Activated naive CD8-positive, alpha-beta T cell (primary cell): ENCODE measurements around the gene TSPAN13.
"Not testable (repeated sequence)": the region's sequence is repeated elsewhere in the genome, so short reads cannot be mapped to it uniquely, and the experiment has no call there.

ENCODE experiments used
- H3K27ac Mint-ChIP-seq: one replicate; pipeline ENCODE4 v1.8.0; 2021; ENCODE audit warnings: mixed read lengths
- H3K27me3 Mint-ChIP-seq: one replicate; pipeline ENCODE4 v1.8.0; 2021; ENCODE audit warnings: mixed read lengths
- H3K36me3 Mint-ChIP-seq: one replicate; pipeline ENCODE4 v1.8.0; 2021; ENCODE audit warnings: mixed read lengths
- H3K4me1 Mint-ChIP-seq: one replicate; pipeline ENCODE4 v1.8.0; 2021; ENCODE audit warnings: low read depth, mixed read lengths
- H3K4me3 Mint-ChIP-seq: one replicate; pipeline ENCODE4 v1.8.0; 2021; ENCODE audit warnings: mild to moderate bottlenecking, mixed read lengths
- H3K9me3 Mint-ChIP-seq: one replicate; pipeline ENCODE4 v1.8.0; 2021; ENCODE audit warnings: low read depth, mixed read lengths

TSPAN13 gene

DNA sequence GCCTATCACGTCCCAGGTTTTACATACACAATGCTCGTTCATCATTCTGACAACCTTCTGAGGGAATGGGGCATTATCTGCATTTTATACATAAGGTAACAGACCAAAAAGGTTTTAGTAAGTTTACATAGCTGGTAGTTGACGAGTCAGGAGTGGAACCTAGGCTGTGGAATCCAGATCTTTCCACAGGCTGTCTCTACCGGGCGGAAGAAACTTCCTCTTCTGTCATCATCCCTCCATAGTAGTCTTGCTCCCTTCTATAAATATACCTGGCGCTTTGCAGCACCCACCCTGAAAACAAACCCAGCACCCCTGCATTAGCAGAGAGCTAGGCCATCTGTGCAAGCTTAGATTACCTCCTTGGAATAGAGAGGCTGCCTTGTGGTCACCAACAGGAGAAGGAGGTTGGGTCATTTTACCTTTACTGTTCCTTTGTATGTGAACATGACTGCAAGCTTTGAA is 1.3 kb downstream of the TSPAN13 start:
- peak overlapping the region; percentile 86 for H3K4me3 Mint-ChIP-seq
- H3K27ac Mint-ChIP-seq = no peak overlapping the region
- peaks cover 11% of the 10 kb centered on the region for H3K4me1 Mint-ChIP-seq
- no peaks in the 10 kb centered on the region for H3K9me3 Mint-ChIP-seq
- peaks cover 2% of the 10 kb centered on the region for H3K36me3 Mint-ChIP-seq
- peaks cover 14% of the 10 kb centered on the region for H3K27me3 Mint-ChIP-seq

DNA sequence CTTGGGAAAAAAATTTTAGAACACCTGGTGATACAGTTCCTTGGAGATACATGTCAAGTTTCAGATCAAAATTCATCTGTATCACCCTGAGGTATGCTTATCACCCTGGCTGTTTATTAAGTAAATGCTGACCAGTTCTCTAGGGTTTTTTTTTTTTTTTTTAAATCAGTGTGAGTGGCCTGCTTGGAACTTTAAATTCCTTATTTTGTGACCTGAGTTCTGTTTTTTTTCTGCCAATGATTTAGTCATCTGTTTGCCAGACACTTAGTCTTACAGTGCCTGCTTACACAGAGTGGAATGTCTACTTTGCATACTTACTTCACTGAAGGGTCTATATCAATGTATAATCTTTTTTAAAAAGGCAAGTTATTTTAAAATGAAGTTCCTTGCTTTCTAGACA is 1.8 kb downstream of the TSPAN13 start:
- Mint-ChIP-seq H3K4me1 (peaks cover 11% of the 10 kb centered on the region), H3K4me3 (peak overlapping the region; percentile 86), H3K27me3 (peaks cover 15% of the 10 kb centered on the region)

DNA sequence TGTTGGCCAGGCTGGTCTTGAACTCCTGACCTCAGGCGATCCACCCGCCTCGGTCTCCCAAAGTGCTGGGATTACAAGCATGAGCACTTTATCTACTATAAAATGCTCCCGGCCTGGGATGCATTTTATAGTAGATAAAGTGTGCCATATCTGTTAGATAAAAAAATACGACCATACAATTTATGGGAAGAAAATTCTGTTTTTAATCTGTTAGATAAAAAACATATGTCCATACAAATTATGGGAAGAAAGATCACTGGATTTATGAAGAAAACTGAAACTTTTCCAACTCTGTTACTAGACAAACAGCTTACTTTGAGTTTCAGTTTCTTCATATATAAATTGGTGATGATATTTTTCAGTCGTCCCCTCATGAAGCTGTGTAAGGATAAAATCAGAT is 4.5 kb downstream of the TSPAN13 start:
- Mint-ChIP-seq H3K27me3 (peaks cover 17% of the 10 kb centered on the region), H3K9me3 (peaks cover 2% of the 10 kb centered on the region), H3K27ac (no peak overlapping the region), H3K4me1 (peaks cover 10% of the 10 kb centered on the region), H3K36me3 (peaks cover 2% of the 10 kb centered on the region), H3K4me3 (no peak overlapping the region)

More for the DNA sequence above, 1.8 kb downstream of the TSPAN13 start:
- H3K9me3 Mint-ChIP-seq = no peaks in the 10 kb centered on the region
- peaks cover 2% of the 10 kb centered on the region for H3K36me3 Mint-ChIP-seq
- no peak overlapping the region for H3K27ac Mint-ChIP-seq

DNA sequence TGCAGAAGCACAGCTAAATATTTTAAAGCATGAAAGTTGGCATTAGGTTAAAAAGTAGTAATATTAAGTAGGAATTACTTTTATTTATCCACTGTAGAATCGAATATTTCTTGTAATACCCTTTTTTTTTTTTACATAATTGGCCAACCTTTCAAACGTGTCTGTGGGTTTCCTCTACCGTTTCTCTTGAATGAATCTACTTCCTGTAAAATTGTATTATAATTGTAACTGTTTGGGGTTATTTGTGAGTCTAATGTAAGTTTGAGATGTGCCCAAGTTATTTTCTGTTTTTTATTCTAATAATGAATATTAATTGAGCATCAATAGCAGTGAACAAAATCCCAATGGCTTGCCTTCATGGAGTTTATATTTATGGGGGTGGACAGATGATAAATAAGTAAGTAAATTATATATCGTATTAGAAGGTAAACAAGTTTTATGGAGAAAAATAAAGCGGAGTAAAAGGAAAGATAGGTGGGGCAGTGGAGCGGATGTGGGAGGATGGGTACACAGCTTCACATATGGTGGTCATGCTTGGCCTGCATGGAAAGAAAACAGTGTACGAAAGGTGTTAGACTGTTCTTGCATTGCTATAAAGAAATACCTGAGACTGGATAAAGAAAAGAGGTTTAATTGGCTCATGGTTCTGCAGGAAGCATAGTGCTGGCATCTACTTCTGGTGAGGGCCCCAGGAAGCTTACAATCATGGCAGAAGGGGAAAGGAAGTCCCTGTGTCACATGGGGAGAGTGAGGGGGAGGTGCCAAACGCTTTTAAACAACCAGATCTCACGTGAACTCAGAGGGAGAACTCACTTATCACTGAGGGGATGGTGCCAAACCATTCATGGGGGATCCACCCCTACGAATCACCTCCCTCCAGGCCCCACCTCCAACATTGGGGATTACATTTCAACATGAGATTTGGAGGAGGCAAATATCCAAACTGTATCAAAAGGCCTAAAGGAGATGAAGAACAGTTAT is 5.4 kb downstream of the TSPAN13 start:
- Mint-ChIP-seq H3K27ac (no peak overlapping the region), H3K9me3 (peaks cover 3% of the 10 kb centered on the region), H3K4me1 (peaks cover 8% of the 10 kb centered on the region), H3K36me3 (peaks cover 2% of the 10 kb centered on the region), H3K27me3 (peaks cover 17% of the 10 kb centered on the region), H3K4me3 (no peak overlapping the region)

DNA sequence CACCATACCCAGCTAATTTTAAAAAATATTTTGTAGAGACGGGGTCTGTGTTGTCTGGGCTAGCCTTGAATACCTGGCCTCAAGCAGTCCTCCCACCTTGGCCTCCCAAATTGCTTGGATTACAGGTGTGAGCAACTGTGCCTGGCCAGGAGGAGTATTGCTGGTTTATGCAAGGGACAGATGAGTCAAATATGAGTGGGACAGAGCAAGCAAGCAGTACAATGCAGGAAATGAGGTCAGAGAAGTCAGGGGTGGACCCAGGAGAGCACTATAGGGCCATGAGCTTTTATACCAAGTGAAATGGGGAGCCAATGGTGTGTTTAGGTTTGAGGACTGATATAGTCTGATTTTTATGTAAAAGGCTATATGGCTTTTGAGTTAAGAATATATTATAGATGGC is 6.3 kb downstream of the TSPAN13 start:
- Mint-ChIP-seq H3K27ac (no peak overlapping the region), H3K36me3 (peaks cover 2% of the 10 kb centered on the region), H3K27me3 (peaks cover 13% of the 10 kb centered on the region), H3K9me3 (peaks cover 3% of the 10 kb centered on the region), H3K4me1 (no peaks in the 10 kb centered on the region), H3K4me3 (no peak overlapping the region)

DNA sequence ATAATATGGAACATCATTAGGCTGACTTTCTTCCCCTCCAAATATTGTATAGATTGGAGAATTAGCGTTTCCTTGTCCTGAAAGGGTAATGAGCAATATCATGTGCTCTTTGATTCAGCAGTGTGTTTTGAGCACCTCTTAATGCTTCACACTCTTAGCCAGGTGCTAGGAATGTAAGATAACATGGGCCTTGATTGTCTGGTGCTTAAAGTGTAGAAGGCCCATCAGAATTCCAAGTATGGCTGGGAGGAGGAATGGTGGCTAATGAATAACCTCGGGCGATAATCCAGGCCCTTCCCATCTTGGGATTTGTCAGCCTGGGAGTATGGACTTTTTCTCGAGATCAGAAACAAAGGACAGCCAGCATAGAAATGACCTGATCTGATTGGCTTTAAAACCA is 8.6 kb downstream of the TSPAN13 start:
- Mint-ChIP-seq H3K9me3 (peaks cover 3% of the 10 kb centered on the region), H3K27ac (no peak overlapping the region), H3K27me3 (peaks cover 5% of the 10 kb centered on the region), H3K4me3 (no peak overlapping the region), H3K36me3 (peaks cover 2% of the 10 kb centered on the region), H3K4me1 (no peaks in the 10 kb centered on the region)

DNA sequence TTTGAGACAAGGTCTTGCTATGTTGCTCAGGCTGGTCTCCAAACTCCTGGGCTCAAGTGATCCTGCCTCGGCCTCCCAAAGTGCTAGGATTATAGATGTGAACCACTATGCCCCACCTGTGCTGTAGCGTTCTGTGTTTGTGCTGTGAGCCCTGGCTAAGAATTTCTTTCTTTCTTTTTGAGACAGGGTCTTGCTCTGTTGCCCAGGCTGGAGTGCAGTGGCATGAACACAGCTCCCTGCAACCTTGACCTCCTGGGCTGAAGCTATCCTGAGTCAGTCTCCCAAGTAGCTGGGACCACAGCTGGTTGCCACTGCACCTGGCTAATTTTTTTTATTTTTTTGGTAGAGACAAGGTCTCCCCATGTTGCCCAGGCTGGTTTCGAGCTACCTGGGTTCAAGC is 11.4 kb downstream of the TSPAN13 start:
- no peak overlapping the region for H3K27ac Mint-ChIP-seq
- H3K4me1 Mint-ChIP-seq = no peaks in the 10 kb centered on the region
- H3K27me3 Mint-ChIP-seq = peaks cover 4% of the 10 kb centered on the region
- no peaks in the 10 kb centered on the region for H3K36me3 Mint-ChIP-seq
- H3K9me3 Mint-ChIP-seq = peaks cover 3% of the 10 kb centered on the region
- no peak overlapping the region for H3K4me3 Mint-ChIP-seq

DNA sequence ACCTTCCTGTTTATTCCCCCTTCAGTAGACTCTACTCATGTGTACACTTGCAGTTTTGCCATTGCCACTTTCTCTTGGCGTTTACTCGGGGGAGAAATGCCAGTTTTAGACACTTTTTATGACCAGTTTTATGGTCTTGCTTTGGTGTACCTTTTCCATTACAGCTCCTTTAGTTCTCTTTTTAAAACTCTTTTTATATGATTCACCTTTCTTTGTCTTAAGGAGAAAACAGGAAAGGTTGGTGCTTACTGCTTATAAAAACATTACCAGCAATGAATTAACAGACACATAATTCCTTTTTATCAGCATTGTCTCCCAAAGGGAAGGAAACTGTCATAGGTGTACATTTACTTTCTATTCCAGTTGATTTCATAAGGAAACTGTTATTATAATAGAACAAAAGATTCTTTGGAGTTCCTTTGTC is 11.9 kb downstream of the TSPAN13 start:
- Mint-ChIP-seq H3K9me3 (peaks cover 3% of the 10 kb centered on the region), H3K27me3 (peaks cover 4% of the 10 kb centered on the region), H3K36me3 (no peaks in the 10 kb centered on the region), H3K4me3 (no peak overlapping the region), H3K4me1 (no peaks in the 10 kb centered on the region), H3K27ac (no peak overlapping the region)

DNA sequence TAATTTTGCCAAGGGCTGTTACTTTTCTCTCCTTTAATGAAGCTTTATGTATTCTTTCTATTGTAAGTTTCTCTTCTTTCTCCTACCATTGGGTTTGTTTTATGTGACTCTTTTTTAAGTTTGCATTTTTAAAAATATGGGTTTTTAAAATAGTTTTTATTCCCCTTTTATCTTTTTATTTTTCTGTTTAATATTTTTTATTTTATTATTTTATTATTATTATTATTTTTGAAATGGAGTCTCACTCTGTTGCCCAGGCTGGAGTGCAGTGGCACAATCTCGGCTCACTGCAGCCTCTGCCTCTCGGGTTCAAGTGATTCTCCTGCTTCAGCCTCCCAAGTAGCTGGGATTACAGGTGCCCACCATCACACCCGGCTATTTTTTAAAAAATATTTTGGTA is 16.4 kb downstream of the TSPAN13 start:
- not testable (repeated sequence) for H3K27me3 Mint-ChIP-seq, H3K9me3 Mint-ChIP-seq

DNA sequence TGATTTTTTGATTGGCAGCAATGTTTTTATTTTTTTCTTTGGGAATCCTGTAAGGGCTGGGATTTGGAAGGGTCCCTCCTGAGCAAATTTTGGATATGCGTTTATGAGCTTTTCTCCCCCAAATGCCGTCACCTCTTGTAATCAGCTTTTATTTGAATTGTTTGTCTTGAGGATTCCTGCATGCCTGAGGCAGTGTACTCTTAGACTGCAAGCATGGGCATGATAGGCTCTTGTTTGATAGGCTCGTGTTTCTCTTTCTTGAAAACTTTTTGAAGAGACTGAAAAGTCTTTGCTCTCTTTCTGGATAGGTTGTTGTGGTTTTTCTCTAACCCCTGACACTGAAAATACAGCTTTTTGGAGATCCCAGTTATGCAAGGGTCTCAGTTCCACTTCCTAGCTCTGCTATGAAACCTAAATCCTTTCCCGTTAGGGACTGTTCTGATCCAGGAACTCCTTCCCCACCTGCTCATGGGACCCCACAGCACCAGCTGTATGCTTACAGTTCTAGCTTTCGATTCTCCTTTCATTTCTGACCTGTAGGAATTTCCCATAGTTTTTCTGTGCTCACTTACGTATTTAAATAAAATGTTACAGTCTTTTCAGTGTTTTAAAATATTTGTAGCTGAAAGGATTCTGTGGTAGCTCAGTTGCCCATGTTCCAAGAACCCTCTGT is 17.2 kb downstream of the TSPAN13 start:
- Mint-ChIP-seq H3K36me3 (no peaks in the 10 kb centered on the region), H3K4me1 (no peaks in the 10 kb centered on the region), H3K4me3 (no peak overlapping the region), H3K9me3 (no peaks in the 10 kb centered on the region), H3K27me3 (peaks cover 3% of the 10 kb centered on the region), H3K27ac (no peak overlapping the region)

More for the DNA sequence above, 16.4 kb downstream of the TSPAN13 start:
- not testable (repeated sequence) for H3K4me1 Mint-ChIP-seq, H3K36me3 Mint-ChIP-seq, H3K4me3 Mint-ChIP-seq, H3K27ac Mint-ChIP-seq

DNA sequence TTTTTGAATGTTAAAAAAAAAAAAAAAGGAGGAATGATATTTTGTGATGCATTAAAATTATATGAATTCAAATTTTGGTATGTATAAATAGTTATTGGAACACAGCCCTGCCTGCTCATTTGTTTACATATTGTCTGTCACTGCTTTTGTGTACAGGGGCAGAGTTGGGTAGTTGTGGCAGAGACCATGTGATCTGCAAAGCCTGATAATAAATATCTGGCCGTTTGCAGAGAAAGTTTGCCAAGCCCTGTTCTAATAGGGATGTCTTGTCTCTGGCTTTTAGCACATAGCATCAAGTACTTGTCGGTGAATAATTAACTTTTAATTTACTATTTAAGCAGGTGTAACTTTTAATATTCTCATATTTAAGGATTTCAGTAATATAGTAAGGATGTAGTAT is 19.8 kb downstream of the TSPAN13 start:
- Mint-ChIP-seq H3K27me3 (peaks cover 2% of the 10 kb centered on the region), H3K36me3 (no peaks in the 10 kb centered on the region), H3K4me3 (no peak overlapping the region), H3K9me3 (no peaks in the 10 kb centered on the region), H3K4me1 (no peaks in the 10 kb centered on the region), H3K27ac (no peak overlapping the region)

DNA sequence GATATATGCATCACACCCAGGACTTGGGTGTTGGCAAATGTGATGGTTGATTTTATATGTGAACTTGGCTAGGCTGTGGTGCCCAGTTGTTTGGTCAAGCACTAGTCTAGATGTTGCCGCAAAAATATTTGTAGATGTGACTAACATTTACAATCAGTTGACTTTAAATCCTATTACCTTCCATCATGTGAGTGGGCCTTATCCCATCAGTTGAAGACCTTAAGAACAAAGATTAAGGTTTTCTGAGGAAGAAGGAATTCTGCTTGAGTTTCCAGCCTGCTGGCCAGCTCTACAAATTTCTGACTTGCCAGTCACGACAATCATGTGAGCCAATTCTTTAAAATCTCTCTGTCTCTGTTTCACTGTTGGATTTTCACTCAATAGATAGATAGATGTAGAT is 20.3 kb downstream of the TSPAN13 start:
- no peaks in the 10 kb centered on the region for H3K36me3 Mint-ChIP-seq
- H3K27me3 Mint-ChIP-seq = peaks cover 2% of the 10 kb centered on the region
- no peaks in the 10 kb centered on the region for H3K4me1 Mint-ChIP-seq
- no peak overlapping the region for H3K4me3 Mint-ChIP-seq
- H3K9me3 Mint-ChIP-seq = no peaks in the 10 kb centered on the region
- no peak overlapping the region for H3K27ac Mint-ChIP-seq

DNA sequence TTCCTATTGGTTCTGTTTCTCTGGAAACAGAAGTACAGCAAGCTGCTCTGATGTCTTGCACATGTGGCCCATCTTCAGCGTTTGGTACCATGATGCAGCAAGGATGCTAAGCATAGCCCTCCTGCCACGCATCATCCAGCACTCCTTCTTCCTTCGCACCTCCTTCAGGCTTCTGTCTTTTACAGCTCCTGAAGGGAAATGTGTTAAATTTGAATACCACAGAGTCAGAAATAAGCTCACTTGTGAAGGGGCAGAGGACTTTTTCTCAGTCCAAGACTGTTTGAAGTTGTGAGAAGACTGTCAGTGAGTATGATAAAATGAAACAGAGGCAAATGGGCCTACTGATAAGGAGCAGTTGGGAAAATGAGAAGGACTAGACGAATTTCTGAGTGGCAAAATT is 20.7 kb downstream of the TSPAN13 start:
- Mint-ChIP-seq H3K27me3 (peaks cover 2% of the 10 kb centered on the region), H3K9me3 (no peaks in the 10 kb centered on the region), H3K4me3 (no peak overlapping the region), H3K27ac (no peak overlapping the region), H3K36me3 (no peaks in the 10 kb centered on the region), H3K4me1 (no peaks in the 10 kb centered on the region)

DNA sequence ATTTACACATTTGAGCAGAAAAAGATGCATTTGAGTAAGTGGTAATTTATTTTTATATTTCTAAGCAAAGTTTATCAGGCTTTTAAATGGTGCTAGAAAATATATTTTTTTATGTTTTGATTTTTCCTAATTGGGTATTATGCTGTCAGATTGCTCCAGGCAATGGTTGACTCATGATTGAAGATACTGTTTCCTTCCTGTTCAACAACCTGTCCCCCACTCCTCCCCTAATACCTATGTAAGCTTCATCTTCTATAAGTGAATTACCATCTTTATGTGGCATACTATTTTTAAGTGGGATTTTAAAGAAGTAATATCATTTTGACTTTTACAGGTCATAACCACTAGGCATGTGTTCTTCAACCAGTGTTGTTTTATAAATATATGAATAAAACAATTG is 21.4 kb downstream of the TSPAN13 start:
- Mint-ChIP-seq H3K9me3 (no peaks in the 10 kb centered on the region), H3K36me3 (no peaks in the 10 kb centered on the region), H3K27ac (no peak overlapping the region), H3K27me3 (peaks cover 2% of the 10 kb centered on the region), H3K4me3 (no peak overlapping the region), H3K4me1 (no peaks in the 10 kb centered on the region)

DNA sequence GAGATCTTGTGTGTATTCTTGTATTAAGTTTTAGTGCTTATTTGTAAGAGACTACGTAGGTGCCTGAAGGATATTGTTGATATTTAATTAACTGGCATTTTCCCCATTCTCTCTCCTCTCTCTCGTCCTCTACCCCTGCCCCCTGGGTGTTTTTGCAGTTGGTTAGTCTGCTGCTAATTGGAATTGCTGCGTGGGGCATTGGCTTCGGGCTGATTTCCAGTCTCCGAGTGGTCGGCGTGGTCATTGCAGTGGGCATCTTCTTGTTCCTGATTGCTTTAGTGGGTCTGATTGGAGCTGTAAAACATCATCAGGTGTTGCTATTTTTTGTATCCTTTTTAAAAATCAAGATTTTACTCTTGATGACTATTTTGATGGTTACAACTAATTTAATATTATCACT is 22.5 kb downstream of the TSPAN13 start:
- H3K27ac Mint-ChIP-seq = no peak overlapping the region
- H3K9me3 Mint-ChIP-seq = no peaks in the 10 kb centered on the region
- H3K4me1 Mint-ChIP-seq = no peaks in the 10 kb centered on the region
- no peak overlapping the region for H3K4me3 Mint-ChIP-seq
- H3K36me3 Mint-ChIP-seq = no peaks in the 10 kb centered on the region
- no peaks in the 10 kb centered on the region for H3K27me3 Mint-ChIP-seq
